Fibroblast of pulmonary artery (primary cell): ENCODE data around the gene ZNRF3.

Source experiments
- DNase-seq: peaks from one replicate; pipeline ENCODE4 v3.0.0-alpha.2; 2010; ENCODE audit warnings: low read depth
- H3K4me3 ChIP-seq: replicated peaks from 2 replicates; pipeline ENCODE4 v1.5.1; 2011; ENCODE audit warnings: low read depth, mild to moderate bottlenecking, control low read depth, low read length, moderate library complexity
- CTCF ChIP-seq: IDR thresholded peaks from 2 replicates; pipeline ENCODE4 v1.5.1; 2011; ENCODE audit warnings: mild to moderate bottlenecking, control low read depth, low read length, inconsistent platforms; ENCODE audit errors: missing control alignments

ZNRF3 gene

DNA sequence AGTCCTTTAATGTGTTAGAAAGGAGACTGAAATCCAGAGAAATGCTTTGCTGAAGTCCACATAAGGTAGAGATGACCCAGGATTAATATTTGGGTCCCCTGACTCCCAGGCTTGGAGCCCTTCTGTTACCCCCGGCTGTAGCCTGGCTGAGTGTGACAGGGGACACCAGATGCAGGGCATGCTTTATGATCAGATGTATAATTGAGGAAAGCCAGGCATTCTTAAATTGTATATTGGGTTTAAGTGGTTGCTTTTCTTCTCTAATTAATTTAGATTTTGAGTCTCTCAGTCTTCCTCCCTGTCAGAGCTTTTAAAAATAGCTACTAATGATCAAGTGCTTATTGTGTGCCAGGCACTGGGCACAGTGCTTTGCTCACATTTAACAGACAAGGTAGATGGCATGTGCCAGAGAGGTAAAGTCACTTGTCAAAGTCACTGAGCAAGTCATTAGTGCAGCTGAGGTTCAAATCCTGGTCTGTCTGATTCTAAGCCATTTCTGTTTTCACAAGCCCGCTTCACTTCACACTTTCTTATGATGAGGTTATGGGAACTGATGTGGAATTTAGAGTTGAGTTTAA, 7.9 kb downstream of the ZNRF3 start:
- H3K4me3 ChIP-seq, result no peak overlapping the region
- DNase-seq, result no peak
- no peak for TF ChIP-seq CTCF

- no peak for TF ChIP-seq CTCF
- no peak for DNase-seq
- no peak overlapping the region for H3K4me3 ChIP-seq
These were observed 8.9 kb downstream of the ZNRF3 start for GRCh38 chr22:28892175-28892731.

DNA sequence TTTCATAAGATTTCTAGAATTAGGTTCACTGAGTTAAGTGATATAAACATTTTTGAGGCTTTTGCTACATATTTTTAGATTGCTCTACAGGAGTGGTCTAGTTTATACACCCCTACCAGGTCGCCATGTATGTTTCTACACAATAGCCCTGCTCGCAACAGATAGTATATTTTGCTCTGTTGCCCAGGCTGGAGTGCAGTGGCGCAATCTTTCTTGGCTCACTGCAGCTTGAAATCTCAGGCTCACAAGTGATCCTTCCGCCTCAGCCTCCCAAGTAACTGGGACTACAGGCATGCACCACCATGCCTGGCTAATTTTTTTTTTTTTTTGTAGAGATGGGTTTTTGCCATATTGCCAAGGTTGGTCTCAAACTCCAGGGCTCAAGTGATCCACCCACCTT, 10.4 kb downstream of the ZNRF3 start:
- H3K4me3 ChIP-seq, result no peak overlapping the region
- DNase-seq, result no peak
- no peak for TF ChIP-seq CTCF

DNA sequence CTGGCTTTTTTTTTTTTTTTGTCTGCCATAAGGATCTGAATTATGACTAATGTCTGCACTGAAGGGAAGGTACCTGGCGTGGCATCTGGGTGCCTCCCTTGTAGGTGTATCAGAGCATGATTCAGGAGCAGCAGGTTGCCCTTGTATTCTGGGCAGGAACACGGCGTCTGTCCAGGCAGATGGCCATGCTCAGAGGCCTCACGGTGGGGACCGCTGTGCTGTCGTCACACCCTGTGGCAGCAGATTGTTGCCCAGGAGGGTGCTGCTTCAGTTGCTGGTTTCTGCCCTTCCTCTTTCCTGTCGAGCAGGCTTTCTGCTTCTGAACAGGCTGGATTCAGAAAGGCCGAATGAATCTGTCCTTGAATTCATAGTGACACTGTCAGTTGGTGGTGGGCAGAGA, 11.0 kb downstream of the ZNRF3 start:
- no peak overlapping the region for H3K4me3 ChIP-seq
- DNase-seq, result no peak
- TF ChIP-seq CTCF, result no peak

- no peak overlapping the region for H3K4me3 ChIP-seq
- no peak for TF ChIP-seq CTCF
- DNase-seq, result no peak
These were observed 11.4 kb downstream of the ZNRF3 start for GRCh38 chr22:28894807-28895206.

GRCh38 chr22:28896611-28897010, 13.2 kb downstream of the ZNRF3 start:
- DNase-seq, result no peak

More at GRCh38 chr22:28896611-28897010, 13.2 kb downstream of the ZNRF3 start:
- no peak for TF ChIP-seq CTCF
- H3K4me3 ChIP-seq, result no peak overlapping the region
